Inflammatory macrophage treated with lipopolysaccharide for 4 hours (primary cell): ENCODE data around the gene AIG1.
"Not testable (repeated sequence)": the region's sequence is repeated elsewhere in the genome, so short reads cannot be mapped to it uniquely, and the experiment has no call there.

Experiments
- DNase-seq: peaks from one replicate; pipeline ENCODE4 v3.0.0-alpha.2; 2020

The AIG1 gene

GRCh38 chr6:143241911-143242310, 181.2 kb downstream of the AIG1 start:
- no peak for DNase-seq

GRCh38 chr6:143243786-143244185, 183.1 kb downstream of the AIG1 start:
- no peak for DNase-seq

- no peak for DNase-seq
Measured at GRCh38 chr6:143245656-143246055, 185.0 kb downstream of the AIG1 start.

- not testable (repeated sequence) for DNase-seq
Measured at GRCh38 chr6:143246166-143246775, 185.6 kb downstream of the AIG1 start.

- DNase-seq = no peak
Measured at GRCh38 chr6:143247586-143247985, 186.9 kb downstream of the AIG1 start.

GRCh38 chr6:143248359-143248758, 187.7 kb downstream of the AIG1 start:
- no peak for DNase-seq

- no peak for DNase-seq
Measured at GRCh38 chr6:143251288-143251687, 190.6 kb downstream of the AIG1 start.

- no peak for DNase-seq
Measured at GRCh38 chr6:143252961-143253360, 192.3 kb downstream of the AIG1 start.

- DNase-seq = no peak
Measured at GRCh38 chr6:143253586-143253985, 192.9 kb downstream of the AIG1 start.

GRCh38 chr6:143258945-143259344, 198.3 kb downstream of the AIG1 start:
- DNase-seq = peak; percentile 59

- DNase-seq = no peak
Measured at GRCh38 chr6:143260857-143261256, 200.2 kb downstream of the AIG1 start.

- DNase-seq = no peak
Measured at GRCh38 chr6:143261899-143262436, 201.3 kb downstream of the AIG1 start.

GRCh38 chr6:143262859-143263258, 202.2 kb downstream of the AIG1 start:
- DNase-seq = no peak

GRCh38 chr6:143264379-143264778, 203.7 kb downstream of the AIG1 start:
- DNase-seq = no peak

- no peak for DNase-seq
Measured at GRCh38 chr6:143264986-143265764, 204.5 kb downstream of the AIG1 start.

- no peak for DNase-seq
Measured at GRCh38 chr6:143267760-143268159, 207.1 kb downstream of the AIG1 start.

- no peak for DNase-seq
Measured at GRCh38 chr6:143268439-143268838, 207.8 kb downstream of the AIG1 start.

- DNase-seq = no peak
Measured at GRCh38 chr6:143270026-143270425, 209.3 kb downstream of the AIG1 start.

- no peak for DNase-seq
Measured at GRCh38 chr6:143271024-143271423, 210.3 kb downstream of the AIG1 start.

- peak; percentile 43 for DNase-seq
Measured at GRCh38 chr6:143276436-143276835, 215.7 kb downstream of the AIG1 start.

- DNase-seq = peak; percentile 6
Measured at GRCh38 chr6:143279385-143279784, 218.7 kb downstream of the AIG1 start.

- no peak for DNase-seq
Measured at GRCh38 chr6:143283887-143284645, 223.4 kb downstream of the AIG1 start.

- DNase-seq = no peak
Measured at GRCh38 chr6:143286251-143286795, 225.6 kb downstream of the AIG1 start.
